HepG2 (cell line): ENCODE measurements around the gene PFN4. TPM values are rescaled to one million over a fixed set of nuclear protein-coding genes. Genes with fewer than 3 reads are reported as not detected.
A peak's percentile ranks its signal among the peaks of the same experiment; 100 is the strongest.

Source experiments
- CBX2 ChIP-seq, 2 experiments: fragments of 200-600 bp in 1 of 2; sonication (generic); formaldehyde crosslinking in 1 of 2; IDR thresholded peaks; 2 replicates each; pipeline versions ENCODE4 v1.7.0 to v1.8.1; 2018 to 2022; ENCODE audit warnings: low read depth in 2 of 2, low read length in 1 of 2, mild to moderate bottlenecking in 1 of 2, missing genetic modification reagents in 1 of 2
- EEA1 ChIP-seq: sonication (generic); formaldehyde crosslinking; IDR thresholded peaks from 2 replicates; pipeline ENCODE4 v1.5.1; 2020; ENCODE audit warnings: mild to moderate bottlenecking, missing genetic modification reagents, borderline replicate concordance
- KAT7 ChIP-seq: IDR thresholded peaks from 2 replicates; pipeline ENCODE4 v1.6.1; 2018; ENCODE audit warnings: borderline replicate concordance, missing compliant biosample characterization
- KDM4B ChIP-seq: sonication (generic); formaldehyde crosslinking; IDR thresholded peaks from 2 replicates; pipeline ENCODE4 v1.4.0; 2020; ENCODE audit warnings: missing genetic modification reagents
- MEIS1 ChIP-seq: sonication (generic); formaldehyde crosslinking; IDR thresholded peaks from 2 replicates; pipeline ENCODE4 v1.9.0; 2021; ENCODE audit warnings: mild to moderate bottlenecking, missing genetic modification reagents, moderate library complexity, borderline replicate concordance
- PRMT3 ChIP-seq: sonication (generic); formaldehyde crosslinking; IDR thresholded peaks from 2 replicates; pipeline ENCODE4 v1.8.1; 2022; ENCODE audit warnings: low read depth, mild to moderate bottlenecking, moderate library complexity, missing genetic modification reagents, borderline replicate concordance
- RAD21 ChIP-seq: fragments of 450-650 bp; formaldehyde crosslinking; IDR thresholded peaks from 2 replicates; pipeline ENCODE4 v1.5.0; 2020; ENCODE audit warnings: mild to moderate bottlenecking
- ZNF530 ChIP-seq: sonication (generic); formaldehyde crosslinking; IDR thresholded peaks from 2 replicates; pipeline ENCODE4 v1.5.0; 2020; ENCODE audit warnings: low read depth, mild to moderate bottlenecking, missing genetic modification reagents
- ZNF562 ChIP-seq: sonication (generic); formaldehyde crosslinking; IDR thresholded peaks from 2 replicates; pipeline ENCODE4 v1.8.0; 2022; ENCODE audit warnings: missing genetic modification reagents, borderline replicate concordance
- ZNF605 ChIP-seq: sonication (generic); formaldehyde crosslinking; IDR thresholded peaks from 2 replicates; pipeline ENCODE4 v1.8.0; 2022; ENCODE audit warnings: mild to moderate bottlenecking, missing genetic modification reagents
- ZNF629 ChIP-seq: sonication (generic); formaldehyde crosslinking; conservative IDR thresholded peaks from 2 replicates; pipeline ENCODE4 v1.5.0; 2020; ENCODE audit warnings: missing genetic modification reagents
- ZNF790 ChIP-seq: sonication (generic); formaldehyde crosslinking; IDR thresholded peaks from 2 replicates; pipeline ENCODE4 v1.8.0; 2022; ENCODE audit warnings: missing genetic modification reagents, mild to moderate bottlenecking, borderline replicate concordance
- polyA plus RNA-seq, 8 experiments: library from polyadenylated mRNA; depleted of rRNA in 3 of 8; stranded (reverse) in 7 of 8; unstranded in 1 of 8; fragments of >200 nt; fragmentation: Illumina TruSeq in 4 of 8; extraction: Trizol in 4 of 8; gene quantifications; 2 replicates each; pipeline versions ENCODE4 v1.2.1 to v1.2.3, GENCODE V29; 2011 to 2016; ENCODE audit warnings: low read depth in 4 of 8, missing spikeins in 1 of 8, mixed read lengths in 1 of 8; ENCODE audit not compliant: insufficient read depth in 1 of 8
- total RNA-seq, 5 experiments: library from RNA; depleted of rRNA; stranded (reverse); fragments of >200 nt; fragmentation: Illumina TruSeq; extraction: Trizol; gene quantifications; 2 replicates each; pipeline ENCODE4 v1.2.3, GENCODE V29; 2016; ENCODE audit warnings: low read depth in 1 of 5
- TF ChIP-seq, protein P1 (sequence below): sonication (generic); formaldehyde crosslinking; IDR thresholded peaks from 2 replicates; pipeline ENCODE4 v1.4.0; 2020; ENCODE audit warnings: missing genetic modification reagents, borderline replicate concordance
- TF ChIP-seq, protein P2 (sequence below): sonication (generic); formaldehyde crosslinking; IDR thresholded peaks from 2 replicates; pipeline ENCODE4 v1.8.0; 2022; ENCODE audit warnings: mild to moderate bottlenecking, missing genetic modification reagents, borderline replicate concordance
- TF ChIP-seq, protein P3 (sequence below): IDR thresholded peaks from 2 replicates; pipeline ENCODE4 v1.6.1; 2012; ENCODE audit warnings: low read length, improper control_type of control experiment
- TF ChIP-seq, protein P4 (sequence below): sonication (generic); formaldehyde crosslinking; IDR thresholded peaks from 2 replicates; pipeline ENCODE4 v1.4.0; 2020; ENCODE audit warnings: low read depth, missing genetic modification reagents

Gene PFN4
- total and polyA plus RNA-seq, 2 of the 13 experiments (the other 11 are each of a cell fraction or from before 2014, with no cell fraction given), result 0.12 to 0.20 TPM

DNA sequence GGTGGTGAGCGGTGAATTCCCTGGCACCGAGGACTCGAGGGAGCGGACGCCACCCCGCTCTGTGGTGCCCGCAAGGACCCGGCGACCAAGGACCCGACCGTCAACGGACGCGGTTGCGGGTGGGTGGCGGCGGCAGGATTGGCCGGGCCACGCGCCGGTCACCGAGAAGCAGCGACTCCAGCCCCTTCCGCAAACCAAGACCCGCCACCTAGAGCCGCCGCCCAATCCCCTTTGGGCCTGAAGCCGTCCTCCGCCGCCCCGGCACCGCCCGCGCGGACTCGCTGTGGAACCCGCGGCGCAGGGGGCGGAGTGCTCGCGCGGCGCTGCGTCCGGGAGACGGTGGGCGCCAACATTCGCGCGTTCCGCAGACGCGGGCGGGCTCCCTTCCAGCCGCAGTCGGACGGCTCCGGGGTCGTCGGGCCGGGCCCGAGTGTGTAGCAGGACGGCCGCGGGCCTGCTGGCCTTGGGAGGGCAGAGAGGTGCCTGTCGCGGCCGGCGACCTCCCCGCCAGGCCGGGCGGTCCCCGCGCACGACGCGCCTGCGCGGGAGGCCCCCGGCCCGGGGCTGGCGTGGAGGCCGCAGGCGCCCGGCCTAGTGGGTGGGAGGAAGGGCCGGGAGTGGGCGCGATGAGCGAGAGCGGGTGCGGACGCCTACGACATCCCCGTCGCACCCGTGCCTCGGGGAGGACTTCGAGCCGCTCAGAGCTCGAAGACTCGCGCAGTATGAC is at the start of gene PFN4, which contains the start of gene FAM228B (continued):
- TF ChIP-seq MEIS1 (CRISPR knock-in tag) (peak; percentile 88; the same call in 1 of the 2 replicates), EEA1 (CRISPR knock-in tag) (peak; percentile 61; the same call in 1 of the 2 replicates), ZNF605 (CRISPR knock-in tag) (peak; percentile 59), CBX2 (IDR thresholded peaks at IDR 0.05; ENCODE audit: low read depth, low read length) (no peak), CBX2 (CRISPR knock-in tag; IDR thresholded peaks at IDR 0.05; ENCODE audit: low read depth) (no peak), PRMT3 (peak; percentile 86; the same call in 1 of the 2 replicates), ZNF562 (CRISPR knock-in tag) (peak; percentile 11; the same call in 1 of the 2 replicates), KAT7 (CRISPR knock-in tag) (peak; percentile 61; the same call in 1 of the 2 replicates), RAD21 (peak; percentile 64), ZNF790 (CRISPR knock-in tag) (peak; percentile 80; the same call in 1 of the 2 replicates), ZNF530 (CRISPR knock-in tag) (no peak; the same call in 1 of the 2 replicates), KDM4B (CRISPR knock-in tag) (peak; percentile 55; the same call in 1 of the 2 replicates), ZNF629 (0 out of 2 replicates have a peak, but pooled peaks have one; percentile 11)
- TF ChIP-seq, protein P1, sequence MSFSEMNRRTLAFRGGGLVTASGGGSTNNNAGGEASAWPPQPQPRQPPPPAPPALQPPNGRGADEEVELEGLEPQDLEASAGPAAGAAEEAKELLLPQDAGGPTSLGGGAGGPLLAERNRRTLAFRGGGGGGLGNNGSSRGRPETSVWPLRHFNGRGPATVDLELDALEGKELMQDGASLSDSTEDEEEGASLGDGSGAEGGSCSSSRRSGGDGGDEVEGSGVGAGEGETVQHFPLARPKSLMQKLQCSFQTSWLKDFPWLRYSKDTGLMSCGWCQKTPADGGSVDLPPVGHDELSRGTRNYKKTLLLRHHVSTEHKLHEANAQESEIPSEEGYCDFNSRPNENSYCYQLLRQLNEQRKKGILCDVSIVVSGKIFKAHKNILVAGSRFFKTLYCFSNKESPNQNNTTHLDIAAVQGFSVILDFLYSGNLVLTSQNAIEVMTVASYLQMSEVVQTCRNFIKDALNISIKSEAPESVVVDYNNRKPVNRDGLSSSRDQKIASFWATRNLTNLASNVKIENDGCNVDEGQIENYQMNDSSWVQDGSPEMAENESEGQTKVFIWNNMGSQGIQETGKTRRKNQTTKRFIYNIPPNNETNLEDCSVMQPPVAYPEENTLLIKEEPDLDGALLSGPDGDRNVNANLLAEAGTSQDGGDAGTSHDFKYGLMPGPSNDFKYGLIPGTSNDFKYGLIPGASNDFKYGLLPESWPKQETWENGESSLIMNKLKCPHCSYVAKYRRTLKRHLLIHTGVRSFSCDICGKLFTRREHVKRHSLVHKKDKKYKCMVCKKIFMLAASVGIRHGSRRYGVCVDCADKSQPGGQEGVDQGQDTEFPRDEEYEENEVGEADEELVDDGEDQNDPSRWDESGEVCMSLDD (CRISPR knock-in tag), result peak; percentile 77
- TF ChIP-seq, protein P2, sequence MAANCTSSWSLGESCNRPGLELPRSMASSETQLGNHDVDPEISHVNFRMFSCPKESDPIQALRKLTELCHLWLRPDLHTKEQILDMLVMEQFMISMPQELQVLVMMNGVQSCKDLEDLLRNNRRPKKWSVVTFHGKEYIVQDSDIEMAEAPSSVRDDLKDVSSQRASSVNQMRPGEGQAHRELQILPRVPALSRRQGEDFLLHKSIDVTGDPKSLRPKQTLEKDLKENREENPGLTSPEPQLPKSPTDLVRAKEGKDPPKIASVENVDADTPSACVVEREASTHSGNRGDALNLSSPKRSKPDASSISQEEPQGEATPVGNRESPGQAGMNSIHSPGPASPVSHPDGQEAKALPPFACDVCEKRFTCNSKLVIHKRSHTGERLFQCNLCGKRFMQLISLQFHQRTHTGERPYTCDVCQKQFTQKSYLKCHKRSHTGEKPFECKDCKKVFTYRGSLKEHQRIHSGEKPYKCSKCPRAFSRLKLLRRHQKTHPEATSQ (CRISPR knock-in tag), result no peak; the same call in 1 of the 2 replicates
- TF ChIP-seq, protein P3, sequence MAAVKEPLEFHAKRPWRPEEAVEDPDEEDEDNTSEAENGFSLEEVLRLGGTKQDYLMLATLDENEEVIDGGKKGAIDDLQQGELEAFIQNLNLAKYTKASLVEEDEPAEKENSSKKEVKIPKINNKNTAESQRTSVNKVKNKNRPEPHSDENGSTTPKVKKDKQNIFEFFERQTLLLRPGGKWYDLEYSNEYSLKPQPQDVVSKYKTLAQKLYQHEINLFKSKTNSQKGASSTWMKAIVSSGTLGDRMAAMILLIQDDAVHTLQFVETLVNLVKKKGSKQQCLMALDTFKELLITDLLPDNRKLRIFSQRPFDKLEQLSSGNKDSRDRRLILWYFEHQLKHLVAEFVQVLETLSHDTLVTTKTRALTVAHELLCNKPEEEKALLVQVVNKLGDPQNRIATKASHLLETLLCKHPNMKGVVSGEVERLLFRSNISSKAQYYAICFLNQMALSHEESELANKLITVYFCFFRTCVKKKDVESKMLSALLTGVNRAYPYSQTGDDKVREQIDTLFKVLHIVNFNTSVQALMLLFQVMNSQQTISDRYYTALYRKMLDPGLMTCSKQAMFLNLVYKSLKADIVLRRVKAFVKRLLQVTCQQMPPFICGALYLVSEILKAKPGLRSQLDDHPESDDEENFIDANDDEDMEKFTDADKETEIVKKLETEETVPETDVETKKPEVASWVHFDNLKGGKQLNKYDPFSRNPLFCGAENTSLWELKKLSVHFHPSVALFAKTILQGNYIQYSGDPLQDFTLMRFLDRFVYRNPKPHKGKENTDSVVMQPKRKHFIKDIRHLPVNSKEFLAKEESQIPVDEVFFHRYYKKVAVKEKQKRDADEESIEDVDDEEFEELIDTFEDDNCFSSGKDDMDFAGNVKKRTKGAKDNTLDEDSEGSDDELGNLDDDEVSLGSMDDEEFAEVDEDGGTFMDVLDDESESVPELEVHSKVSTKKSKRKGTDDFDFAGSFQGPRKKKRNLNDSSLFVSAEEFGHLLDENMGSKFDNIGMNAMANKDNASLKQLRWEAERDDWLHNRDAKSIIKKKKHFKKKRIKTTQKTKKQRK, result no peak
- TF ChIP-seq, protein P4, sequence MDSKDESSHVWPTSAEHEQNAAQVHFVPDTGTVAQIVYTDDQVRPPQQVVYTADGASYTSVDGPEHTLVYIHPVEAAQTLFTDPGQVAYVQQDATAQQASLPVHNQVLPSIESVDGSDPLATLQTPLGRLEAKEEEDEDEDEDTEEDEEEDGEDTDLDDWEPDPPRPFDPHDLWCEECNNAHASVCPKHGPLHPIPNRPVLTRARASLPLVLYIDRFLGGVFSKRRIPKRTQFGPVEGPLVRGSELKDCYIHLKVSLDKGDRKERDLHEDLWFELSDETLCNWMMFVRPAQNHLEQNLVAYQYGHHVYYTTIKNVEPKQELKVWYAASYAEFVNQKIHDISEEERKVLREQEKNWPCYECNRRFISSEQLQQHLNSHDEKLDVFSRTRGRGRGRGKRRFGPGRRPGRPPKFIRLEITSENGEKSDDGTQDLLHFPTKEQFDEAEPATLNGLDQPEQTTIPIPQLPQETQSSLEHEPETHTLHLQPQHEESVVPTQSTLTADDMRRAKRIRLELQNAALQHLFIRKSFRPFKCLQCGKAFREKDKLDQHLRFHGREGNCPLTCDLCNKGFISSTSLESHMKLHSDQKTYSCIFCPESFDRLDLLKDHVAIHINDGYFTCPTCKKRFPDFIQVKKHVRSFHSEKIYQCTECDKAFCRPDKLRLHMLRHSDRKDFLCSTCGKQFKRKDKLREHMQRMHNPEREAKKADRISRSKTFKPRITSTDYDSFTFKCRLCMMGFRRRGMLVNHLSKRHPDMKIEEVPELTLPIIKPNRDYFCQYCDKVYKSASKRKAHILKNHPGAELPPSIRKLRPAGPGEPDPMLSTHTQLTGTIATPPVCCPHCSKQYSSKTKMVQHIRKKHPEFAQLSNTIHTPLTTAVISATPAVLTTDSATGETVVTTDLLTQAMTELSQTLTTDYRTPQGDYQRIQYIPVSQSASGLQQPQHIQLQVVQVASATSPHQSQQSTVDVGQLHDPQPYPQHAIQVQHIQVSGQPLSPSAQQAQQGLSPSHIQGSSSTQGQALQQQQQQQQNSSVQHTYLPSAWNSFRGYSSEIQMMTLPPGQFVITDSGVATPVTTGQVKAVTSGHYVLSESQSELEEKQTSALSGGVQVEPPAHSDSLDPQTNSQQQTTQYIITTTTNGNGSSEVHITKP (CRISPR knock-in tag), result no peak
